Caki2 (cell line): ENCODE results near the gene FAM209B. TPM values are rescaled to one million over a fixed set of nuclear protein-coding genes. Genes with fewer than 3 reads are reported as not detected.

Experiments used
- DNase-seq: peaks from one replicate; pipeline ENCODE4 v3.0.0-alpha.2; 2015; ENCODE audit warnings: low read depth
- in situ Hi-C: cut with HindIII; loops from 2 replicates; pipeline ENCODE4 v1.10.0; 2016; ENCODE audit warnings: low sequenced_read_pairs, low pct_unique_long_range_greater_than_20kb, mixed read lengths
- total RNA-seq: library from RNA; depleted of rRNA; stranded (reverse); fragments of >200 nt; shearing (Covaris generic); gene quantifications from 2 replicates; pipeline ENCODE4 v1.2.3, GENCODE V29; 2014; ENCODE audit warnings: low replicate concordance; rRNA removed

FAM209B gene
- total RNA-seq, 1 experiment from 2014 or later: not detected

DNA sequence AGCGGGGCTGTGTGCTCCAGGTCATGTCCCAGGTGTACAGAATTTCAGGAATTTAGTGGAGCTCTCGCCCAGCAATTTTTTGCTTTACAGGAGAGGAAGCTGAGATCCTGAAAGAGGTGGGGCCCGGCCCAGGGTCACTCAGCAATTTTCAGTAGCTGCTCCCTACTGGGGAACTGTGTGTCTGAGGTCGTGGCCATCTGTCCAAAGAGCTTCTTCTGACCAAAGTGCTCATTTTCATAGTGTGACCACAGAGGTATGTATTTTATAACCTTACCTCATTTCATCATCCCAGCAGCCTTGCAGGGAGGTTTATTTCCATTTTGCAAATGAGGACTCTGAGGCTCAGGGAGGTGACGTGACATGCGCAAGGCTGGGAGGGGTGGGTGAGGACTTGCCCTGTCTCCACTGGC is 46.3 kb downstream of the FAM209B start:
- DNase-seq: no peak
- in situ Hi-C loops: no loop called here

DNA sequence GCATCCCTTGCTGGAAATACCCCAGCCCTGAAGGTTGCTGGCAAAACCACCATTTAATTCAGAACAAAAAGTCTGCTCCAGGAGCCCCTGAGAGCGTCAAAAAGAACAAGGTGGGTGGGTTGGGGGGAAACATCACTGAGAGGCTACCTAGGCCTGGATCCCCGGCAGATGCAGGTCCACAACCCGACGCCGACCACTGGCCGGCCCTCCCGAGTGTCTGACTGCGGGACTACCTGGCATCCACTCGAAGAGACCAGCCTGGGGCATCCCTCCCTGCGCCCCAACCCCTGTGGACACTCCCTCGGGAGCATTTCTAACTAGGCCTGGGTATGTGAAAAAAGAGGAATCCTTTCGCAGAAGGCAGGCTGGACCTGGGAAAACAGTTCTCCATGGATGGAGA is 47.2 kb downstream of the FAM209B start:
- in situ Hi-C loops: no loop called here
- no peak for DNase-seq

DNA sequence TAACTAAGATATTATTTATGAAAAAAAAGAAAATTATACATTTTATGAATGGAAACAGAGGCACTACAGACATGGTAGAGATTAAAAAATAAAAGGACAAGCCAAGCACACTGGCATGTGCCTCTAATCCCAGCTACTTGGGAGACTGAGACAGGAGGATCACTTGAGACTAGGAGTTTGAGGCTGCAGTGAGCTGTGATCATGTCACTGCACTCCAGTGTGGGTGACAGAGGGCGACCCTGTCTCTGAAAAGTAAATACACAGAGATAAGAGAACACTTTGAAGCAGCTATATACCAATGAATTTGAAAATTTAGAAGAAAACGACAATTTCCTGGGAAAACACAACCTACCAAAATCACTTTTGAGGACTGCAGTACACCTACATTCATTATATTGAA is 48.7 kb downstream of the FAM209B start:
- in situ Hi-C loops: no loop called here
- no peak for DNase-seq

DNA sequence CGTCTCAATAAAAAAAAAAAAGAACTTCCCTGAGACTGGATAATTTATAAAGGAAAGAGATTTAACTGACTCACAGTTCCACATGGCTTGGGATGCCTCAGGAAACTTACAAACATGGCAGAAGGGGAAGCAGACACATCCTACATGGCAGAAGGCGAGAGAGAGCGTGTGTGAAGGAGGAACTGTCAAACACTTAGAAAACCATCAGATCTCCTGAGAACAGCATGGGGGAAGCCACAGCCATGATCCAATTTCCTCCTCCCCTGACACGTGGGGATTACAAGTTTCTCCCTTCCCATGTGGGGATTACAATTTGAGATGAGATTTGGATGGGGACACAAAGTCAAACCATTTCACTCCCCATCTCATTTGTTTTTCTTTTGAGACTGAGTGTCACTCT is 49.5 kb downstream of the FAM209B start:
- no peak for DNase-seq
- in situ Hi-C loops: no loop called here

DNA sequence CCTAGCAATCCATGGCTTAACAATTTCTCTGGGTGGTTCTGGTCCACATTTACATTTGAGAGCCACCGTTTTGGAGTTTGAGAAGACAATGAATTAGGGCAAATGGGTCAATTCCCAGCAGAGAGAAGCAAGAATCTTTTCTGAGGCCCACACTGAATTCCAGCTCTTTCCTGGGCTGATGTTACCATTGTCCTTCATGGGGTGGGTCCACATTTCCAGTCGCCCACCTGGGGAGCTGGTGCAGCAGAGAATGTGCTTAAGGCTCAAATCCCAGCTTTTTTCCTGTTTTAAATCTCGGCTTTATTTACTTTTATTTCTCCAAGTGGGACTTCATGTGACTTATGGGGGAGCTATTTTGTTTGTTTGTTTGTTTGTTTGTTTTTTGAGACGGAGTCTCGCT is 51.9 kb downstream of the FAM209B start:
- DNase-seq: no peak
- in situ Hi-C loops: no loop called here

Other genes starting within 250 kb of the FAM209B start
- 3.2 and 12.8 TPM in 2 replicates for gene FAM210B, start 174.3 kb upstream of the FAM209B start, total RNA-seq
- 74.5 and 95.5 TPM in 2 replicates for gene AURKA, start 141.0 kb upstream of the FAM209B start, total RNA-seq
- gene CSTF1, start 140.6 kb upstream of the FAM209B start, total RNA-seq: 42.7 and 61.1 TPM in 2 replicates
- not detected in 2 replicates for gene CASS4, start 121.0 kb upstream of the FAM209B start, total RNA-seq
- gene RTF2, start 64.6 kb upstream of the FAM209B start, total RNA-seq: 127 and 151 TPM in 2 replicates
- gene FAM209A, start 8.5 kb upstream of the FAM209B start, total RNA-seq: not detected in 2 replicates
- gene TFAP2C, start 96.1 kb downstream of the FAM209B start, total RNA-seq: 7.6 and 13.0 TPM in 2 replicates